ENCODE results near the gene PDE9A.
A peak's percentile ranks its signal among the peaks of the same experiment; 100 is the strongest.

Gene PDE9A

GRCh38 chr21:42755766-42756579 is 102.6 kb downstream of the PDE9A start:
- no peak overlapping the region for H3K4me3 ChIP-seq
- H3K4me1 ChIP-seq, result peaks cover 0 to 60% (median 47%) of the 10 kb centered on the region in 10 experiments; a peak in 18 of 20 replicates
- peaks cover 0 to 8% (median 0%) of the 10 kb centered on the region in 11 experiments; a peak in 3 of 22 replicates for H4K20me1 ChIP-seq
- peak overlapping the region in 9 of 11 experiments; percentile 47 to 95 (median 85); a peak in 17 of 22 replicates for H3K4me2 ChIP-seq
- H3K36me3 ChIP-seq, result no peaks in the 10 kb centered on the region
- no peak overlapping the region for H3K27ac ChIP-seq
- H3K9me3 ChIP-seq (replicated peaks in 1 of 11), result no peaks in the 10 kb centered on the region
- no peak overlapping the region for H3K9ac ChIP-seq
- peaks cover 0 to 51% (median 10%) of the 10 kb centered on the region in 11 experiments; a peak in 12 of 22 replicates for H3K27me3 ChIP-seq
- no peak for TF ChIP-seq Cebpa-rat (IDR thresholded peaks at IDR 0.05)

GRCh38 chr21:42756580-42757250 is 103.3 kb downstream of the PDE9A start:
- Histone ChIP-seq H3K27me3 (peaks cover 0 to 51% (median 10%) of the 10 kb centered on the region in 11 experiments; a peak in 12 of 22 replicates), H3K9me3 (replicated peaks in 1 of 11) (no peaks in the 10 kb centered on the region), H3K4me2 (peak overlapping the region in 10 of 11 experiments; percentile 11 to 95 (median 84); a peak in 19 of 22 replicates), H3K36me3 (no peaks in the 10 kb centered on the region), H3K9ac (no peak overlapping the region), H3K4me3 (no peak overlapping the region), H4K20me1 (peaks cover 0 to 8% (median 0%) of the 10 kb centered on the region in 11 experiments; a peak in 3 of 22 replicates), H3K27ac (no peak overlapping the region), H3K4me1 (peaks cover 0 to 62% (median 48%) of the 10 kb centered on the region in 10 experiments; a peak in 18 of 20 replicates)
- no peak for TF ChIP-seq Cebpa-rat (IDR thresholded peaks at IDR 0.05)

- H3K27me3 ChIP-seq, result peaks cover 0 to 51% (median 10%) of the 10 kb centered on the region in 11 experiments; a peak in 12 of 22 replicates
- no peak for TF ChIP-seq Cebpa-rat (IDR thresholded peaks at IDR 0.05)
- H3K4me1 ChIP-seq, result peaks cover 0 to 62% (median 48%) of the 10 kb centered on the region in 10 experiments; a peak in 18 of 20 replicates
- no peak overlapping the region for H3K9ac ChIP-seq
- H3K36me3 ChIP-seq, result no peaks in the 10 kb centered on the region
- H4K20me1 ChIP-seq, result peaks cover 0 to 8% (median 0%) of the 10 kb centered on the region in 11 experiments; a peak in 3 of 22 replicates
- no peak overlapping the region for H3K4me3 ChIP-seq
- H3K9me3 ChIP-seq (replicated peaks in 1 of 11), result no peaks in the 10 kb centered on the region
- H3K4me2 ChIP-seq, result peak overlapping the region in 9 of 11 experiments; percentile 24 to 95 (median 85); a peak in 17 of 22 replicates
- no peak overlapping the region for H3K27ac ChIP-seq
Observed at GRCh38 chr21:42757422-42757821, 104.0 kb downstream of the PDE9A start.

- Histone ChIP-seq H3K27me3 (peaks cover 0 to 51% (median 10%) of the 10 kb centered on the region in 11 experiments; a peak in 12 of 22 replicates), H3K9me3 (replicated peaks in 1 of 11) (no peaks in the 10 kb centered on the region), H3K4me1 (peaks cover 0 to 62% (median 50%) of the 10 kb centered on the region in 10 experiments; a peak in 19 of 20 replicates), H3K4me3 (peak overlapping the region in 1 of 10 experiments; percentile 6; a peak in 2 of 20 replicates), H4K20me1 (peaks cover 0 to 8% (median 0%) of the 10 kb centered on the region in 11 experiments; a peak in 3 of 22 replicates), H3K36me3 (no peaks in the 10 kb centered on the region), H3K4me2 (peak overlapping the region in 9 of 11 experiments; percentile 24 to 95 (median 85); a peak in 18 of 22 replicates), H3K9ac (peak overlapping the region in 3 of 11 experiments; percentile 8 to 34 (median 10); a peak in 1 of 22 replicates), H3K27ac (no peak overlapping the region)
- no peak for TF ChIP-seq Cebpa-rat (IDR thresholded peaks at IDR 0.05)
Observed at GRCh38 chr21:42757826-42758655, 104.6 kb downstream of the PDE9A start.

- Histone ChIP-seq H3K4me1 (peaks cover 9 to 68% (median 59%) of the 10 kb centered on the region in 10 experiments), H3K4me2 (peak overlapping the region in 9 of 11 experiments; percentile 24 to 95 (median 85); a peak in 18 of 22 replicates), H4K20me1 (peaks cover 0 to 8% (median 0%) of the 10 kb centered on the region in 11 experiments; a peak in 3 of 22 replicates), H3K9me3 (replicated peaks in 1 of 11) (no peaks in the 10 kb centered on the region), H3K27me3 (peaks cover 0 to 51% (median 10%) of the 10 kb centered on the region in 11 experiments; a peak in 12 of 22 replicates), H3K27ac (no peak overlapping the region), H3K4me3 (peak overlapping the region in 1 of 10 experiments; percentile 6; a peak in 2 of 20 replicates), H3K9ac (peak overlapping the region in 2 of 11 experiments; percentile 8 to 10; a peak in 2 of 22 replicates), H3K36me3 (no peaks in the 10 kb centered on the region)
- TF ChIP-seq Cebpa-rat (IDR thresholded peaks at IDR 0.05), result no peak
Observed at GRCh38 chr21:42758721-42759593, 105.5 kb downstream of the PDE9A start.

- Histone ChIP-seq H3K4me1 (peaks cover 14 to 68% (median 63%) of the 10 kb centered on the region in 10 experiments), H4K20me1 (peaks cover 0 to 8% (median 0%) of the 10 kb centered on the region in 11 experiments; a peak in 3 of 22 replicates), H3K4me3 (no peak overlapping the region), H3K4me2 (peak overlapping the region in 9 of 11 experiments; percentile 24 to 95 (median 85); a peak in 14 of 22 replicates), H3K9ac (no peak overlapping the region), H3K36me3 (no peaks in the 10 kb centered on the region), H3K27me3 (peaks cover 0 to 46% (median 10%) of the 10 kb centered on the region in 11 experiments; a peak in 12 of 22 replicates), H3K27ac (no peak overlapping the region), H3K9me3 (replicated peaks in 1 of 11) (no peaks in the 10 kb centered on the region)
- no peak for TF ChIP-seq Cebpa-rat (IDR thresholded peaks at IDR 0.05)
Observed at GRCh38 chr21:42759594-42759927, 106.1 kb downstream of the PDE9A start.

GRCh38 chr21:42760361-42760950 is 107.0 kb downstream of the PDE9A start:
- H3K4me2 ChIP-seq, result no peak overlapping the region
- no peak overlapping the region for H3K9ac ChIP-seq
- no peak overlapping the region for H3K27ac ChIP-seq
- H3K4me1 ChIP-seq, result peaks cover 14 to 63% (median 58%) of the 10 kb centered on the region in 10 experiments
- no peaks in the 10 kb centered on the region for H3K9me3 ChIP-seq (replicated peaks in 1 of 11)
- peaks cover 0 to 38% (median 4%) of the 10 kb centered on the region in 11 experiments; a peak in 12 of 22 replicates for H3K27me3 ChIP-seq
- TF ChIP-seq Cebpa-rat (IDR thresholded peaks at IDR 0.05), result no peak
- no peaks in the 10 kb centered on the region for H3K36me3 ChIP-seq
- peaks cover 0 to 8% (median 0%) of the 10 kb centered on the region in 11 experiments; a peak in 3 of 22 replicates for H4K20me1 ChIP-seq
- H3K4me3 ChIP-seq, result no peak overlapping the region

All from BLaER1 treated with 17β-estradiol and CSF1 and Interleukin-3, amounts not matched to agents 10 nM and 100 nM (cell line).